OCI-LY3 (cell line): ENCODE measurements around the gene KPNA2.

Experiments used
- H2AFZ ChIP-seq: fragments of 200-600, 300-600 bp; shearing (Covaris generic); 2 replicates; pipeline ENCODE4 v1.6.0; 2014; ENCODE audit warnings: antibody characterized with exemption, low read depth, low read length
- H3K27ac ChIP-seq: fragments of 200-600, 300-600 bp; sonication (generic); 2 replicates; pipeline ENCODE4 v1.5.1; 2014; ENCODE audit warnings: mild to moderate bottlenecking, low read length, moderate library complexity, mixed read lengths
- H3K27me3 ChIP-seq: fragments of 200-600, 300-600 bp; sonication (generic); 2 replicates; pipeline ENCODE4 v1.6.1; 2014; ENCODE audit warnings: low read depth, low read length, mixed read lengths
- H3K36me3 ChIP-seq: fragments of 200-600, 300-600 bp; sonication (generic); replicated peaks from 2 replicates; pipeline ENCODE3; 2014; ENCODE audit warnings: low read depth, low read length, mixed read lengths
- H3K4me1 ChIP-seq: fragments of 300-600, 200-600 bp; sonication (generic); 2 replicates; pipeline ENCODE4 v1.6.1; 2014; ENCODE audit warnings: low read length, mixed read lengths
- H3K4me2 ChIP-seq: fragments of 200-600, 300-600 bp; sonication (generic); 2 replicates; pipeline ENCODE4 v1.6.1; 2014; ENCODE audit warnings: low read length, mixed read lengths
- H3K4me3 ChIP-seq: fragments of 300-600, 200-600 bp; sonication (generic); 2 replicates; pipeline ENCODE4 v1.5.1; 2014; ENCODE audit warnings: antibody characterized with exemption, mild to moderate bottlenecking, low read length, moderate library complexity
- H3K79me2 ChIP-seq: fragments of 300-600, 200-600 bp; shearing (Covaris generic); 2 replicates; pipeline ENCODE4 v1.6.1; 2014; ENCODE audit warnings: mild to moderate bottlenecking, low read length, mixed read lengths
- H3K9ac ChIP-seq: fragments of 300-600, 200-600 bp; shearing (Covaris generic); 2 replicates; pipeline ENCODE4 v1.6.0; 2014; ENCODE audit warnings: mild to moderate bottlenecking, low read length, moderate library complexity
- H3K9me3 ChIP-seq: fragments of 200-600, 300-600 bp; shearing (Covaris generic); 2 replicates; pipeline ENCODE4 v1.6.1; 2014; ENCODE audit warnings: low read length, mixed read lengths; ENCODE audit not compliant: insufficient read depth
- H4K20me1 ChIP-seq: fragments of 200-600, 300-600 bp; sonication (generic); 2 replicates; pipeline ENCODE4 v1.6.1; 2016; ENCODE audit warnings: low read length, mixed read lengths; ENCODE audit not compliant: insufficient read depth
- EZH2phosphoT487 ChIP-seq: fragments of 200-600 bp; shearing (Covaris generic); IDR thresholded peaks from 2 replicates; pipeline ENCODE4 v1.6.1; 2018; ENCODE audit warnings: antibody characterized with exemption, mixed run types, low read depth
- TF ChIP-seq, protein P1 (sequence below): fragments of 200-600, 300-600 bp; sonication (generic); IDR thresholded peaks from 2 replicates; pipeline ENCODE4 v1.5.1; 2014; ENCODE audit warnings: antibody characterized with exemption, low read length, low read depth

The KPNA2 gene

DNA sequence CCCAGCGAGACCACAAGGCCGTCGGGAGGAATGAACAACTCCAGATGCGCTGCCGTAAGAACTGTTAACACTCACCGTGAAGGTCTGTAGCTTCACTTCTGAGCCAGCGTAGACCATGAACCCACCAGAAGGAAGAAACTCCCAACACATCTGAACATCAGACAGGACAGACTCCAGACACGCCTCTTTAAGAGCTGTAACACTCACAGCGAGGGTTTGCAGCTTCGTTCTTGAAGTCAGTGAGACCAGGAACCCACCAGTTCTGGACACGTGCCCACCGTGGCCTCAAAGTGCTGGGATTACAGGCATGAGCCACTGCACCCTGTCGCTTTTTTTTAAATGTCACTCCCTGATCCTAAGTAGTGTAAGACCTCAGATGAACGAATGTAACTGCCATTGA is 17.3 kb downstream of the KPNA2 start:
- Histone ChIP-seq H3K27me3 (no peaks in the 10 kb centered on the region), H3K4me2 (no peak overlapping the region), H3K36me3 (peaks cover 5% of the 10 kb centered on the region), H3K9me3 (no peaks in the 10 kb centered on the region), H3K27ac (no peak overlapping the region), H4K20me1 (no peaks in the 10 kb centered on the region), H2AFZ (no peak overlapping the region), H3K79me2 (no peaks in the 10 kb centered on the region), H3K4me3 (no peak overlapping the region), H3K9ac (no peak overlapping the region), H3K4me1 (no peaks in the 10 kb centered on the region)
- TF ChIP-seq, protein P1, sequence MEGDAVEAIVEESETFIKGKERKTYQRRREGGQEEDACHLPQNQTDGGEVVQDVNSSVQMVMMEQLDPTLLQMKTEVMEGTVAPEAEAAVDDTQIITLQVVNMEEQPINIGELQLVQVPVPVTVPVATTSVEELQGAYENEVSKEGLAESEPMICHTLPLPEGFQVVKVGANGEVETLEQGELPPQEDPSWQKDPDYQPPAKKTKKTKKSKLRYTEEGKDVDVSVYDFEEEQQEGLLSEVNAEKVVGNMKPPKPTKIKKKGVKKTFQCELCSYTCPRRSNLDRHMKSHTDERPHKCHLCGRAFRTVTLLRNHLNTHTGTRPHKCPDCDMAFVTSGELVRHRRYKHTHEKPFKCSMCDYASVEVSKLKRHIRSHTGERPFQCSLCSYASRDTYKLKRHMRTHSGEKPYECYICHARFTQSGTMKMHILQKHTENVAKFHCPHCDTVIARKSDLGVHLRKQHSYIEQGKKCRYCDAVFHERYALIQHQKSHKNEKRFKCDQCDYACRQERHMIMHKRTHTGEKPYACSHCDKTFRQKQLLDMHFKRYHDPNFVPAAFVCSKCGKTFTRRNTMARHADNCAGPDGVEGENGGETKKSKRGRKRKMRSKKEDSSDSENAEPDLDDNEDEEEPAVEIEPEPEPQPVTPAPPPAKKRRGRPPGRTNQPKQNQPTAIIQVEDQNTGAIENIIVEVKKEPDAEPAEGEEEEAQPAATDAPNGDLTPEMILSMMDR: no peak

DNA sequence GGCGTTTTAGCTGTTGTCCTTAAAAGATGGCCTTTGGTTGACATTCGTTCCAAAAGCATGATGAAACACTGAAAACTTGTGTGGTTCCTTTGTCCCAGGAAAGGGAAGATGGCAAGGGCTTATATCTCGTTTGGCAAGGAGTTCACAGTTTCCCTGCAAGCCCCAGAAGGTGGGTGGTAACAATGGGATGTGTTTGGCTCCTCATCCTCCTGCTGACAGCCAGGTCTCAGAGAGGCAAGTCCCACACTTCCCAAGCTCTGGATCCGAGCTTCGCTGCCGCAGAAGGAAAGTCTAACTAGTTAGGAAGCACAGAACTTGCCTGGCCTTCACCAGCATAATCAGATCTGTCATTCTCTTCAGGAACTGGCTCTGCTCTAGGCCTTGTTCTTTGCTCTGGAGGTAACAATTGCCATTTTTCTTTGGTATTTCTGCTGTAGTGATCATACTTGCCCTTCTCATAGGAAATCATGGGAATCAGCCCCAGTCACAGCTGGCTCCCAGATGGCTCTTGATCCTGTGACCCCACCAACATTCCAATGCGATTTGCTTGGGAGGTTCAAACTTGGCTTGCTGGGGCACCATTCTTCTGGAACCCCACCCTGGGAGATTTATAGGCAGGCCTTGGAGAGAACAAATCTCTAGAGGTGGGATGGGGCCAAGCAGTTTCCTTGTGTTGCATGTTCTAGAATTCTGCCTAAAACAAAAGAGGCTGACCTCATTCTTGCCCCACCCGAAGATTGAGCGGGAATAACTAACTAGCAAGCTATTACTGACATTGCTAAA is 17.9 kb downstream of the KPNA2 start:
- peaks cover 5% of the 10 kb centered on the region for H3K36me3 ChIP-seq
- H3K27ac ChIP-seq: no peak overlapping the region
- H3K27me3 ChIP-seq: no peaks in the 10 kb centered on the region
- no peaks in the 10 kb centered on the region for H4K20me1 ChIP-seq
- H3K4me1 ChIP-seq: no peaks in the 10 kb centered on the region
- no peak overlapping the region for H3K4me3 ChIP-seq
- no peak overlapping the region for H3K4me2 ChIP-seq
- TF ChIP-seq, protein P1: no peak
- TF ChIP-seq EZH2phosphoT487: no peak
- H3K9ac ChIP-seq: no peak overlapping the region
- H3K9me3 ChIP-seq: no peaks in the 10 kb centered on the region
- H3K79me2 ChIP-seq: no peaks in the 10 kb centered on the region
- no peak overlapping the region for H2AFZ ChIP-seq

DNA sequence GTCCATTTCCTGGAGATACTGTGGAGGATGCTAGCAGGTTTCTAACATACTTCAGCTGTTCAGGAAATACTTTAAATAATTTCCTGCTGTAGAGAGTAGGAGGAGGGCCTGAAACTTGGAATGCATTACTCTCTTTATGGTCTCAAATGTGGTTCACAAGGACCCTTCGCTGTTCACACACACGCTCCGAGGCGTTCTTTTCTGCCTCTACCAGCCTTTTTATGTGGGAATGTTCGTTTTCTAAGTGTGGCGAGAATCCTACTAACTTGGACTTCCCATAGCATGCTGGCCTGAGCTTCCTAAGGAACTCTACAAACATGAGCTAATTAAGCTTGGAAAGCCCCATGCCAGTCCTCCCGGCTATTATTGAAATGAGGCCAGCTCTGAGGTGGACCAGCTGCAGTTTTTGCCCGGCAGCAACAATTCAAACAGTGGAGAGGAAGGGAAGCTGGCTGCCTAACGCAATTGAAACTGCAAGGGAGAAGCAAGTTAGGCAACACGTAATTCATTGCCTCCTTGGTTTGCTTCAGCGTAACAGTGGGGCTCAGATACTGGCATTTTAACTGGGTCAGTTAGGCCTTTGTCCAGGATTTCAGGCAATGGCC is 18.9 kb downstream of the KPNA2 start:
- Histone ChIP-seq H3K4me2 (no peak overlapping the region), H2AFZ (no peak overlapping the region), H3K36me3 (peaks cover 5% of the 10 kb centered on the region), H3K79me2 (no peaks in the 10 kb centered on the region), H3K9ac (no peak overlapping the region), H3K4me3 (no peak overlapping the region), H3K27ac (no peak overlapping the region), H4K20me1 (no peaks in the 10 kb centered on the region), H3K9me3 (no peaks in the 10 kb centered on the region), H3K27me3 (no peaks in the 10 kb centered on the region), H3K4me1 (no peaks in the 10 kb centered on the region)
- TF ChIP-seq EZH2phosphoT487: no peak
- TF ChIP-seq, protein P1: no peak

DNA sequence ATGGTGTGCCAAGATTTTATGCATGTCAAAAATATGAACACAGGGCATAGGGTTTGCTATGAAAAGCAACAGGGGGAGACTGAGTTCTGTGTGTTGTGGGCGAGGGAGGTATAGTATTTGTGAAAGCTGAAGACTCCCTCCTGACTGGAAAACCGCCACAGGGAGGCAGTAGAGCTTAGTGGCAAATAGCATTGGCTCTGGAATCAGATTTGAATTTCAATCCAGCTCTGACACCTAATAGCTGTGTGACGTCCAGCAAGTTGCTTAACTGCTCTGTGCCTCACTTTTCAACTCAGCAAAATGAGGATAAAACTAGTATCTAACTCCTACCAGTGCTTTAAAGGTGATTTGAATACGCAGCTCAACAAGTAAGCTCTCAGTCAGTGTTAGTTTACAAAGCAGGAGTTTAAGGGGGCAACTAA is 22.0 kb downstream of the KPNA2 start:
- Histone ChIP-seq H3K79me2 (no peaks in the 10 kb centered on the region), H3K9ac (no peak overlapping the region), H3K4me2 (no peak overlapping the region), H3K27me3 (no peaks in the 10 kb centered on the region), H2AFZ (no peak overlapping the region), H4K20me1 (no peaks in the 10 kb centered on the region), H3K27ac (no peak overlapping the region), H3K4me3 (no peak overlapping the region), H3K9me3 (no peaks in the 10 kb centered on the region), H3K36me3 (peaks cover 5% of the 10 kb centered on the region), H3K4me1 (peaks cover 9% of the 10 kb centered on the region)
- TF ChIP-seq, protein P1: peak; percentile 50
- no peak for TF ChIP-seq EZH2phosphoT487
